Lung (tissue), 12 donors: ENCODE results near the gene HNRNPA1. TPM values are rescaled to one million over a fixed set of nuclear protein-coding genes. Genes with fewer than 3 reads are reported as not detected.

Experiments used
- ATAC-seq: fragments of 200-7000 bp; cut with Tn5 transposase; one replicate; pipeline ENCODE4 v1.9.1; 2020; ENCODE audit warnings: moderate number of reproducible peaks; ENCODE audit not compliant: insufficient read depth, low FRiP score
- DNase-seq, 3 donors: peaks; one replicate each; pipeline ENCODE4 v3.0.0-alpha.2; 2013 to 2017
- H3K27ac ChIP-seq, 2 donors: one replicate each; pipeline ENCODE4 v1.5.1; 2013; ENCODE audit warnings: mild to moderate bottlenecking in 2 of 2, moderate library complexity in 2 of 2, control low read depth in 1 of 2, inconsistent platforms in 1 of 2, low read depth in 1 of 2, low read length in 1 of 2
- H3K27me3 ChIP-seq, 3 donors: one replicate each; pipeline ENCODE4 v1.5.1; 2013; ENCODE audit warnings: low read length in 2 of 3; ENCODE audit not compliant: control insufficient read depth in 3 of 3, insufficient read depth in 3 of 3
- H3K36me3 ChIP-seq, 4 donors: one replicate each; pipeline ENCODE4 v1.5.1; 2013; ENCODE audit warnings: low read length in 4 of 4, mild to moderate bottlenecking in 1 of 4, moderate library complexity in 1 of 4; ENCODE audit not compliant: control insufficient read depth in 4 of 4, insufficient read depth in 4 of 4
- H3K4me1 ChIP-seq, 5 donors: one replicate each; pipeline ENCODE4 v1.5.1; 2013; ENCODE audit warnings: low read length in 5 of 5, mild to moderate bottlenecking in 2 of 5, moderate library complexity in 1 of 5; ENCODE audit not compliant: control insufficient read depth in 5 of 5, insufficient read depth in 5 of 5
- H3K4me3 ChIP-seq: one replicate; pipeline ENCODE4 v1.5.1; 2013; ENCODE audit warnings: mild to moderate bottlenecking, control low read depth, moderate library complexity
- H3K9ac ChIP-seq, 2 donors: one replicate each; pipeline ENCODE4 v1.5.1; 2013; ENCODE audit warnings: low read length in 2 of 2, control low read depth in 1 of 2; ENCODE audit not compliant: insufficient read depth in 1 of 2
- H3K9me3 ChIP-seq, 4 donors: one replicate each; pipeline ENCODE4 v1.5.1; 2013; ENCODE audit warnings: low read length in 3 of 4, mild to moderate bottlenecking in 1 of 4, moderate library complexity in 1 of 4; ENCODE audit not compliant: control insufficient read depth in 4 of 4, insufficient read depth in 3 of 4
- whole genome bisulfite sequencing, 2 donors: extraction: QIAGEN DNeasy Blood & Tissue Kit; methylation state at CpG; one replicate each; pipeline ENCODE4 v1.1.7; 2013; 5-methylcytosine and 5-hydroxymethylcytosine counted together
- polyA plus RNA-seq, 2 donors: library from polyadenylated mRNA; stranded (reverse); fragments of 200-250 nt; gene quantifications; one replicate each; pipeline ENCODE4 v1.2.1, GENCODE V29; 2013
- total RNA-seq, 2 donors: library from RNA; depleted of rRNA in 1 of 2; stranded (reverse); fragments of >200 nt in 1 of 2; gene quantifications; one replicate each; pipeline ENCODE4 v1.2.1, GENCODE V29; 2014 to 2021
- TF ChIP-seq, protein P1 (sequence below): IDR thresholded peaks from 2 replicates; pipeline ENCODE4 v1.5.1; 2012; ENCODE audit warnings: mild to moderate bottlenecking; ENCODE audit errors: control extremely low read depth, extremely low read depth
- donor health status: control.
- donor health status: control.
- donor health status: Bipolar disorder and iron deficiency.
- donor health status: healthy.
- donor health status: DM: yes; HTN: yes; CAD: no.

HNRNPA1 gene
- total and polyA plus RNA-seq, 4 donors: 803 to 937 (median 863) TPM

DNA sequence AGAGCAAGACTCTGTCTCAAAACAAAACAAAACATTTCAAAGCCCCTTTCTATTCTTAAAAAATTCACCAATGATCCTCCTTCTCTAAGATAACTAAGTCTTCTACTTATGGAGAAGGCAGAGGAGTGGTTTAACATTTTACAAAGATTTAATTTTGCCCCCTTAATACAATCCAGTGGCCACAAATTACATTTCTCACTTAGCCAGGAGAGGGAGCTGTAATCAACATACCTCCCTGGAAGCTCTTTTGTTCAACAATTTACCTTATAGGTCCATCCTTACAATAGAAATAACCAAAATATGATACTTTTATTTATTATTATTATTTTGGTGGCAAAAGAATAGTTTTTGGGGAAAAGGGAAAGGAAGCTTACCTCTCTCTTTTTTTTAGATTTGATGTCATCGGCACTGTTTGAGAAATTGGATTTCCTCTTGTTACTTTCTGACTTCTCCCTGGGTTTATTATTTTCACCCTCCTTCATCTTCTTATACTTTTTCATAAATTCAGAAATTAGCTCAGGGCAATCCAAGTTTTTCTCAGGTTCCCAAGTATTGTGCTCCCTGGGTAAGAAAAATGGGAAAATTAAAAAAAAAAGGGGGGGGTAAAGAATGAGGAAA lies 28.8 kb upstream of the HNRNPA1 start:
- Histone ChIP-seq H3K27ac (no peak overlapping the region), H3K9ac (no peak overlapping the region), H3K4me3 (no peak overlapping the region), H3K9me3 (no peaks in the 10 kb centered on the region), H3K27me3 (no peaks in the 10 kb centered on the region), H3K36me3 (peaks cover 3 to 22% (median 19%) of the 10 kb centered on the region in 4 donors), H3K4me1 (peaks cover 0 to 12% (median 4%) of the 10 kb centered on the region in 5 donors)
- ATAC-seq: no peak
- TF ChIP-seq, protein P1, sequence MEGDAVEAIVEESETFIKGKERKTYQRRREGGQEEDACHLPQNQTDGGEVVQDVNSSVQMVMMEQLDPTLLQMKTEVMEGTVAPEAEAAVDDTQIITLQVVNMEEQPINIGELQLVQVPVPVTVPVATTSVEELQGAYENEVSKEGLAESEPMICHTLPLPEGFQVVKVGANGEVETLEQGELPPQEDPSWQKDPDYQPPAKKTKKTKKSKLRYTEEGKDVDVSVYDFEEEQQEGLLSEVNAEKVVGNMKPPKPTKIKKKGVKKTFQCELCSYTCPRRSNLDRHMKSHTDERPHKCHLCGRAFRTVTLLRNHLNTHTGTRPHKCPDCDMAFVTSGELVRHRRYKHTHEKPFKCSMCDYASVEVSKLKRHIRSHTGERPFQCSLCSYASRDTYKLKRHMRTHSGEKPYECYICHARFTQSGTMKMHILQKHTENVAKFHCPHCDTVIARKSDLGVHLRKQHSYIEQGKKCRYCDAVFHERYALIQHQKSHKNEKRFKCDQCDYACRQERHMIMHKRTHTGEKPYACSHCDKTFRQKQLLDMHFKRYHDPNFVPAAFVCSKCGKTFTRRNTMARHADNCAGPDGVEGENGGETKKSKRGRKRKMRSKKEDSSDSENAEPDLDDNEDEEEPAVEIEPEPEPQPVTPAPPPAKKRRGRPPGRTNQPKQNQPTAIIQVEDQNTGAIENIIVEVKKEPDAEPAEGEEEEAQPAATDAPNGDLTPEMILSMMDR: peak; percentile 28
- DNase-seq: peak in 2 of 3 donors; percentile 45
- 77 to 89% methylated on average over 1 of the region's 1 CpG for WGBS, 2 donors

DNA sequence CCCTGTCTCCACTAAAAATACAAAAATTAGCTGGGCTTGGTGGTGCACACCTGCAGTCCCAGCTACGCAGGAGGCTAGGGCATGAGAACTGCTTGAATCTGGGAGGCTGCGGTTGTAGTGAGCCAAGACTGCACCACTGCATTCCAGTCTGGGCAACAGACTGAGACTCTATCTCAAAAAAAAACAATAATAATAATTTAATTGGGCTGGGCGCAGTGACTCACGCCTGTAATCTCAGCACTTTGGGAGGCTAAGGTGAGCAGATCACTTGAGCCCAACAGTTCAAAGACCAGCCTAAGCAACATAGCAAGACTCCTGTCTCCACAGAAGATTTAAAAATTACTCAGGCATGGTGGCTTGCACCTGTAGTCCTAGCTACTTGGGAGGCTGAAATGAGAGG lies 27.3 kb upstream of the HNRNPA1 start:
- DNase-seq (no peak), ATAC-seq (no peak)
- Histone ChIP-seq H3K4me3 (no peak overlapping the region), H3K9ac (no peak overlapping the region), H3K36me3 (peaks cover 3 to 27% (median 20%) of the 10 kb centered on the region in 4 donors), H3K27ac (no peak overlapping the region), H3K4me1 (peaks cover 0 to 17% (median 4%) of the 10 kb centered on the region in 5 donors), H3K9me3 (no peaks in the 10 kb centered on the region), H3K27me3 (no peaks in the 10 kb centered on the region)
- TF ChIP-seq, protein P1: no peak
- 97% methylated on average over 4 of the region's 4 CpGs for WGBS, 2 donors

DNA sequence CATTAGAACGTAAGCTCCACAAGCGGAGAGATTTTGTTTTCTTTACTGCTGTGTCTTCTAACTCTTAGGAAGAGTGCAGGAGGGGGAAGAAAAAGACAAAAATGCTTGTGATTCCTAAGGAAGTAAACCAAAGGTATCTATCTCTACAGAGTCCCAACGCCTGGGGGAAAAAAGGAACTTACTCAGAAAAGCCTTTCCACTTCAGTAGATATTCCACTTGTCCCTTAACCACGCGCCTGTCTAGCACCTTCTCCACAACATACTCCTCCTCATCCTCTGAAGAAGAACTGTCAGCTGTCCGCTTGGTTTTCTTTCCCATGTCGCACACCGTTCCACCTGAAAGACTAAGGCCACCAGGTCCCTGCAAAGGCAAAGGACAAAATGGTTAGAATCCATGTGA lies 23.2 kb upstream of the HNRNPA1 start:
- 86 to 91% methylated on average over 8 of the region's 8 CpGs for WGBS, 2 donors
- ATAC-seq: no peak
- Histone ChIP-seq H3K4me3 (no peak overlapping the region), H3K36me3 (peaks cover 0 to 24% (median 17%) of the 10 kb centered on the region in 4 donors), H3K9me3 (no peaks in the 10 kb centered on the region), H3K27ac (no peak overlapping the region), H3K27me3 (no peaks in the 10 kb centered on the region), H3K4me1 (peaks cover 0 to 42% (median 12%) of the 10 kb centered on the region in 5 donors), H3K9ac (no peak overlapping the region)
- DNase-seq: no peak
- TF ChIP-seq, protein P1: no peak
